CD14-positive monocyte (primary cell): ENCODE data around the gene CMC4. TPM values are rescaled to one million over a fixed set of nuclear protein-coding genes. Genes with fewer than 3 reads are reported as not detected.

ENCODE experiments used
- DNase-seq, 3 donors: peaks; one replicate each; pipeline ENCODE4 v3.0.0-alpha.2; 2011 to 2022
- H2AFZ ChIP-seq: 2 replicates; pipeline ENCODE4 v1.6.0; 2012; ENCODE audit warnings: mild to moderate bottlenecking, low read depth, low read length, inconsistent platforms; ENCODE audit not compliant: insufficient read depth, poor library complexity, severe bottlenecking
- H3K27ac ChIP-seq, 2 donors: 1 replicate in 1 of 2; 2 replicates in 1 of 2; pipeline ENCODE4 v1.5.1; 2012 to 2013; ENCODE audit warnings: low read length in 2 of 2, control low read depth in 1 of 2, inconsistent platforms in 1 of 2, low read depth in 1 of 2, mild to moderate bottlenecking in 1 of 2
- H3K27me3 ChIP-seq, 2 donors: one replicate each; pipeline versions ENCODE4 v1.6.0 to v1.6.1; 2011 to 2013; ENCODE audit warnings: low read length in 2 of 2; ENCODE audit not compliant: control insufficient read depth in 2 of 2, insufficient read depth in 2 of 2
- H3K36me3 ChIP-seq, 2 donors: replicated peaks in 1 of 2; 1 replicate in 1 of 2; 2 replicates in 1 of 2; pipeline versions ENCODE4 v1.5.1 to v1.6.1; 2012 to 2013; ENCODE audit warnings: low read length in 2 of 2, control low read depth in 1 of 2, inconsistent platforms in 1 of 2, mild to moderate bottlenecking in 1 of 2; ENCODE audit not compliant: insufficient read depth in 2 of 2, control insufficient read depth in 1 of 2
- H3K4me1 ChIP-seq, 2 donors: 1 replicate in 1 of 2; 2 replicates in 1 of 2; pipeline versions ENCODE4 v1.5.1 to v1.6.1; 2012 to 2013; ENCODE audit warnings: low read length in 2 of 2, control low read depth in 1 of 2, inconsistent platforms in 1 of 2, mild to moderate bottlenecking in 1 of 2, moderate library complexity in 1 of 2; ENCODE audit not compliant: insufficient read depth in 2 of 2, control insufficient read depth in 1 of 2
- H3K4me2 ChIP-seq: replicated peaks from 2 replicates; pipeline ENCODE3; 2012; ENCODE audit warnings: low read length, moderate library complexity, mild to moderate bottlenecking; ENCODE audit not compliant: poor library complexity, severe bottlenecking; ENCODE audit errors: extremely low read depth
- H3K4me3 ChIP-seq, 3 experiments: fragments of 200-600 bp in 1 of 3; sonication (generic) in 1 of 3; replicated peaks in 1 of 3; 1 replicate in 2 of 3; 2 replicates in 1 of 3; pipeline ENCODE4 v1.5.1; 2011 to 2013; ENCODE audit warnings: low read length in 3 of 3, mild to moderate bottlenecking in 3 of 3, control low read depth in 2 of 3, low read depth in 2 of 3, inconsistent platforms in 1 of 3, moderate library complexity in 1 of 3
- H3K79me2 ChIP-seq: 2 replicates; pipeline ENCODE4 v1.6.0; 2012; ENCODE audit warnings: mild to moderate bottlenecking, control low read depth, inconsistent platforms, low read length, moderate library complexity; ENCODE audit not compliant: insufficient read depth
- H3K9ac ChIP-seq: 2 replicates; pipeline ENCODE4 v1.6.0; 2017; ENCODE audit warnings: low read length, mild to moderate bottlenecking; ENCODE audit not compliant: insufficient read depth, poor library complexity, severe bottlenecking
- H3K9me3 ChIP-seq, 2 donors: replicated peaks in 1 of 2; 1 replicate in 1 of 2; 2 replicates in 1 of 2; pipeline versions ENCODE4 v1.5.1 to v1.6.1; 2012 to 2013; ENCODE audit warnings: low read length in 2 of 2, control low read depth in 1 of 2; ENCODE audit not compliant: control insufficient read depth in 1 of 2, insufficient read depth in 1 of 2
- H4K20me1 ChIP-seq: 2 replicates; pipeline ENCODE4 v1.6.0; 2012; ENCODE audit warnings: mild to moderate bottlenecking, low read length, control low read depth, moderate library complexity; ENCODE audit not compliant: insufficient read depth
- H3K27ac Mint-ChIP-seq, 7 donors: one replicate each; pipeline ENCODE4 v1.8.0; 2020; ENCODE audit warnings: mild to moderate bottlenecking in 7 of 7, mixed read lengths in 7 of 7, moderate library complexity in 6 of 7, inconsistent platforms in 2 of 7
- H3K27me3 Mint-ChIP-seq, 3 donors: one replicate each; pipeline ENCODE4 v1.8.0; 2021 to 2022; ENCODE audit warnings: low read depth in 3 of 3, mild to moderate bottlenecking in 3 of 3, mixed read lengths in 3 of 3, moderate library complexity in 3 of 3, inconsistent platforms in 1 of 3
- H3K36me3 Mint-ChIP-seq, 2 donors: one replicate each; pipeline ENCODE4 v1.8.0; 2020; ENCODE audit warnings: mixed read lengths in 2 of 2, inconsistent platforms in 1 of 2, mild to moderate bottlenecking in 1 of 2
- H3K4me1 Mint-ChIP-seq: one replicate; pipeline ENCODE4 v1.8.0; 2020; ENCODE audit warnings: mild to moderate bottlenecking, mixed read lengths
- H3K4me3 Mint-ChIP-seq, 2 donors: one replicate each; pipeline ENCODE4 v1.8.0; 2020; ENCODE audit warnings: mild to moderate bottlenecking in 2 of 2, mixed read lengths in 2 of 2, moderate library complexity in 1 of 2
- H3K9me3 Mint-ChIP-seq, 7 donors: one replicate each; pipeline ENCODE4 v1.8.0; 2020 to 2022; ENCODE audit warnings: mixed read lengths in 7 of 7, mild to moderate bottlenecking in 6 of 7, moderate library complexity in 6 of 7, inconsistent platforms in 2 of 7
- WGBS: methylation state at CpG from one replicate; pipeline ENCODE4 v1.1.5; 2013; ENCODE audit warnings: missing lambda C conversion rate; ENCODE audit not compliant: insufficient coverage; 5-methylcytosine and 5-hydroxymethylcytosine counted together
- intact Hi-C, 2 donors: fragments of 100-400 bp; cut with micrococcal nuclease; formaldehyde crosslinking; loops; one replicate each; pipeline versions ENCODE4 v1.15.0 to v1.15.1; 2023
- polyA minus RNA-seq: library from RNA; depleted of rRNA, polyadenylated mRNA; stranded (reverse); fragments of >200 nt; gene quantifications from 2 replicates; pipeline ENCODE4 v1.2.3, GENCODE V29; 2012
- polyA plus RNA-seq, 3 donors: library from polyadenylated mRNA; depleted of rRNA in 1 of 3; unstranded in 2 of 3; stranded (reverse) in 1 of 3; fragments of 300-500 nt in 2 of 3; fragments of >200 nt in 1 of 3; fragmentation: Illumina TruSeq in 2 of 3; gene quantifications; 1 replicate in 2 of 3; 2 replicates in 1 of 3; pipeline ENCODE4 v1.2.3, GENCODE V29; 2012 to 2021
- total RNA-seq, 12 experiments: library from RNA in 1 of 12; stranded (reverse) in 1 of 12; fragments of 120-200 nt in 1 of 12; gene quantifications; one replicate each; pipeline ENCODE4 v1.2.4 and lab custom pipeline; 2013 to 2026; ENCODE audit warnings: mixed read lengths in 6 of 12, inconsistent platforms in 1 of 12
- TF ChIP-seq, protein P1 (sequence below): fragments of 200-600 bp; IDR thresholded peaks from one replicate; pipeline ENCODE4 v1.8.0; 2022; ENCODE audit warnings: antibody characterized with exemption, mild to moderate bottlenecking

The CMC4 gene, protein sequence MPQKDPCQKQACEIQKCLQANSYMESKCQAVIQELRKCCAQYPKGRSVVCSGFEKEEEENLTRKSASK
- 12.2 TPM for total RNA-seq (2013)
- 10 to 100 TPM in 2 of 3 donors, 1 to 10 TPM in 1; 6.4 to 11.1 (median 10.1) TPM for polyA plus RNA-seq
- 1.9 and 8.8 TPM in 2 replicates for polyA minus RNA-seq
- total RNA-seq (lab: John Stamatoyannopoulos, UW), result 0 reads per million in 11 experiments

DNA sequence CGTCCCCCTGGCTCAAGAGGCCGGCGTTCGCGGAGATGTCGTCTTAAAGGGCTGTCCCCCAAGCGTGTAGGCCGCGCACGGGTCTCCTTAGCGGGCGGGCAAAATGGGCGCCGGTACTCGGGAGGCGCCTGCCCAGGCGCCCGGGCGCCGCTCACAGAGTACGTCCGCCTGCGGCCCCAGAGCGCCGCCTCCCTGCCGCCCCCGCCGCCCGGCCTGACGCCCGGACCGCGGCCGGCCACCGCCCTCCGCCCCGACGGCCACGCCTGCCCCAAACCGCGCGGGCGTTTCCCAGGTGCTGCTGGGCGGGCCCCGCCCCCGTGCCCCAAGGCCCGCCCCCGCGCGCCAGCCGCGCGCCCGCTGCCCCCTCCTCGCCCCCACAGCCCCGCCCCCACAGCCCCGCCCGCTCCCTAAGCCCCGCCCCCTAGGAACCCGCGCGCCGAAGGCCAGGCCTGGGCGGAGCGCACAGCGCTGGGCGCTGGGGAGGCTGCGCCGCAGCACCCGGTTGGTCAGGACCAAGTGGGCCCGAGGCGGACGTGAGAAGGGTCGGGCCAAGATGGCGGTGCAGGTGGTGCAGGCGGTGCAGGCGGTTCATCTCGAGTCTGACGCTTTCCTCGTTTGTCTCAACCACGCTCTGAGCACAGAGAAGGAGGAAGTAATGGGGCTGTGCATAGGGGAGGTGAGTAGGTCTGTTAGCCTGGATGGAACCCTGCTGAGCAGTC, at the start of gene CMC4, which contains the start of the genes BRCC3 and MTCP1:
Gene CMC4, minus strand, starts transcription at position 162 of the 719 bp plus-strand sequence. CDS start 7,113 bp downstream, outside the sequence.
Gene BRCC3, plus strand, starts transcription at position 534 of the 719 bp plus-strand sequence. Its CDS starts 20 bp downstream, at position 554.
Gene MTCP1, minus strand, starts transcription at position 162 of the 719 bp plus-strand sequence. CDS start 5,126 bp downstream, outside the sequence.
- H3K27me3 ChIP-seq, result no peaks in the 10 kb centered on the region
- H3K27ac Mint-ChIP-seq, result peak within 1 kb of the TSS; percentile 93 to 98 (median 97)

More for the DNA sequence above, at the start of gene CMC4, which contains the start of the genes BRCC3 and MTCP1:
- no peaks in the 10 kb centered on the region for H4K20me1 ChIP-seq
- H3K9me3 ChIP-seq, result no peaks in the 10 kb centered on the region
- peak within 1 kb of the TSS; percentile 77 to 84 (median 78) for H3K4me3 ChIP-seq
- peak; percentile 67 to 80 (median 77) for DNase-seq
- WGBS, result under 1% methylated on average over 54 of the region's 81 CpGs
- H3K4me2 ChIP-seq, result peak within 1 kb of the TSS; percentile 71
- TF ChIP-seq, protein P1, sequence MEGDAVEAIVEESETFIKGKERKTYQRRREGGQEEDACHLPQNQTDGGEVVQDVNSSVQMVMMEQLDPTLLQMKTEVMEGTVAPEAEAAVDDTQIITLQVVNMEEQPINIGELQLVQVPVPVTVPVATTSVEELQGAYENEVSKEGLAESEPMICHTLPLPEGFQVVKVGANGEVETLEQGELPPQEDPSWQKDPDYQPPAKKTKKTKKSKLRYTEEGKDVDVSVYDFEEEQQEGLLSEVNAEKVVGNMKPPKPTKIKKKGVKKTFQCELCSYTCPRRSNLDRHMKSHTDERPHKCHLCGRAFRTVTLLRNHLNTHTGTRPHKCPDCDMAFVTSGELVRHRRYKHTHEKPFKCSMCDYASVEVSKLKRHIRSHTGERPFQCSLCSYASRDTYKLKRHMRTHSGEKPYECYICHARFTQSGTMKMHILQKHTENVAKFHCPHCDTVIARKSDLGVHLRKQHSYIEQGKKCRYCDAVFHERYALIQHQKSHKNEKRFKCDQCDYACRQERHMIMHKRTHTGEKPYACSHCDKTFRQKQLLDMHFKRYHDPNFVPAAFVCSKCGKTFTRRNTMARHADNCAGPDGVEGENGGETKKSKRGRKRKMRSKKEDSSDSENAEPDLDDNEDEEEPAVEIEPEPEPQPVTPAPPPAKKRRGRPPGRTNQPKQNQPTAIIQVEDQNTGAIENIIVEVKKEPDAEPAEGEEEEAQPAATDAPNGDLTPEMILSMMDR, result no peak
- peaks cover 18 to 27% of the 10 kb centered on the region in 2 donors for H3K36me3 Mint-ChIP-seq
- intact Hi-C loops, result loop anchor here (5.0 kb wide), 1 partner anchor 44 kb away; the partner anchor contains the start of gene FUNDC2 (in 2 of the 2)
- H3K79me2 ChIP-seq, result peaks cover 35% of the 10 kb centered on the region
- peaks cover 10 to 24% of the 10 kb centered on the region in 2 donors for H3K36me3 ChIP-seq
- H3K9me3 Mint-ChIP-seq, result peaks cover 0 to 8% (median 0%) of the 10 kb centered on the region in 7 donors
- H2AFZ ChIP-seq, result peak within 1 kb of the TSS; percentile 70
- H3K4me1 Mint-ChIP-seq, result peaks cover 37% of the 10 kb centered on the region
- peak within 1 kb of the TSS; percentile 92 to 99 for H3K27ac ChIP-seq
- peak within 1 kb of the TSS; percentile 84 to 91 for H3K4me3 Mint-ChIP-seq
- peaks cover 16 to 20% of the 10 kb centered on the region in 2 donors for H3K4me1 ChIP-seq
- peaks cover 0 to 1% (median 0%) of the 10 kb centered on the region in 3 donors for H3K27me3 Mint-ChIP-seq
- peak within 1 kb of the TSS; percentile 79 for H3K9ac ChIP-seq
